Naive B cell (primary cell): ENCODE data around the gene BCL2L1. TPM values are rescaled to one million over a fixed set of nuclear protein-coding genes. Genes with fewer than 3 reads are reported as not detected.
"Not testable (repeated sequence)": the region's sequence is repeated elsewhere in the genome, so short reads cannot be mapped to it uniquely, and the experiment has no call there.

ENCODE experiments used
- ATAC-seq, 2 donors: fragments of 150-1000 bp; cut with Tn5 transposase; 2 replicates each; pipeline ENCODE4 v1.10.0; 2021; ENCODE audit warnings: low read depth in 2 of 2, mild to moderate bottlenecking in 2 of 2, moderate library complexity in 2 of 2
- DNase-seq: peaks from one replicate; pipeline ENCODE4 v3.0.0; 2022
- H3K27ac Mint-ChIP-seq, 6 donors: one replicate each; pipeline ENCODE4 v1.8.0; 2020 to 2022; ENCODE audit warnings: mild to moderate bottlenecking in 6 of 6, mixed read lengths in 6 of 6, moderate library complexity in 5 of 6, inconsistent platforms in 2 of 6
- H3K27me3 Mint-ChIP-seq, 3 donors: one replicate each; pipeline ENCODE4 v1.8.0; 2021 to 2022; ENCODE audit warnings: mixed read lengths in 3 of 3, mild to moderate bottlenecking in 1 of 3
- H3K36me3 Mint-ChIP-seq, 2 donors: one replicate each; pipeline ENCODE4 v1.8.0; 2020 to 2022; ENCODE audit warnings: mixed read lengths in 2 of 2, inconsistent platforms in 1 of 2, mild to moderate bottlenecking in 1 of 2
- H3K4me1 Mint-ChIP-seq, 3 donors: one replicate each; pipeline ENCODE4 v1.8.0; 2020 to 2022; ENCODE audit warnings: mixed read lengths in 3 of 3, inconsistent platforms in 1 of 3, mild to moderate bottlenecking in 1 of 3, moderate library complexity in 1 of 3
- H3K4me3 Mint-ChIP-seq, 8 donors: one replicate each; pipeline ENCODE4 v1.8.0; 2020 to 2022; ENCODE audit warnings: mild to moderate bottlenecking in 8 of 8, mixed read lengths in 8 of 8, moderate library complexity in 8 of 8, inconsistent platforms in 2 of 8
- H3K9me3 Mint-ChIP-seq, 7 donors: one replicate each; pipeline ENCODE4 v1.8.0; 2020 to 2022; ENCODE audit warnings: mixed read lengths in 7 of 7, mild to moderate bottlenecking in 5 of 7, inconsistent platforms in 2 of 7, moderate library complexity in 1 of 7
- polyA plus RNA-seq, 6 donors: library from polyadenylated mRNA; unstranded; fragments of 300-500 nt; fragmentation: Illumina TruSeq; gene quantifications; one replicate each; pipeline ENCODE4 v1.2.3, GENCODE V29; 2021; ENCODE audit warnings: low read depth in 6 of 6

BCL2L1 gene
- polyA plus RNA-seq, 6 donors from 2014 or later = 6.2 to 13.0 (median 8.9) TPM

DNA sequence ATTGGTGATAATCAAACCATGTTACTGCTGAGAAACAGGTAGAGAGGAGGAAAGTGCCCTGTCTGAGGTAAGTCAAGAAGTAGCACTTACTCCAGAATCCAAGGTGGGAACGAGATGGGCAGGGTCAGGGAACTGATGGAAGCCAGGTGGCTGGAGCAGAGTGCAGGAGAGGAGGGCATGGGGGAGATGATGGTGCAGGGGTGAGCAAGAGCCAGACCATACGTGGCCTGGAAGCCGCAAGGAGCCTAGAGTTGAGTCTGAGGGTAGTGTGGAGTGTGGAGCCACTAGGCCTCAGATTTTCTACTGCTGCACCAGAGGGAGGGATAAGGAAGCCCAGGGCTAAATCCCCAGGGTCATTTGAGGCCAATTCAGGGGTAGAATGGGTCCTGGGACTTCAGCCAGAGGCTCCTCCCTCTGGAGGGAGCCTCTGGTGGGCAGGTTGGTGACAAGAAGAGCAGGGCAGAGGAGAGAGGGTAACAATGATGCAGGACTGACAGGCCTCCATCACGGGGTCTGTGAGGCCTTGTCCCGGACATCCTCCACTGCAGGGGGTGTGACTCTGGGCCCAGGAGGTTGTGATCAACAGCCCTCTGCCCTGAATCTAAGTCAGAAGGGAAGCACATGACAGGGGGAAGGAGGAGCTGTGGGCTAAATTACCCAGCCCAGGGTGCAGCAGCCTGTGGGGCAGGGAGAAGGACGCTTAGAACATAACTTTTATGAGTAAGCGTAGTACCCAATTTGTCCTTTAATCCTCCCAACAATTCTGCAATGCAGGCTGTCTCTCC lies 56.2 kb downstream of the BCL2L1 start:
- H3K27me3 Mint-ChIP-seq = no peaks in the 10 kb centered on the region
- no peaks in the 10 kb centered on the region for H3K9me3 Mint-ChIP-seq
- ATAC-seq (peak; percentile 37 to 70), DNase-seq (peak; percentile 21)
- H3K27ac Mint-ChIP-seq = peak overlapping the region; percentile 82 to 96 (median 90)
- peaks cover 39 to 43% (median 39%) of the 10 kb centered on the region in 3 donors for H3K4me1 Mint-ChIP-seq
- no peaks in the 10 kb centered on the region for H3K36me3 Mint-ChIP-seq
- no peak overlapping the region for H3K4me3 Mint-ChIP-seq

DNA sequence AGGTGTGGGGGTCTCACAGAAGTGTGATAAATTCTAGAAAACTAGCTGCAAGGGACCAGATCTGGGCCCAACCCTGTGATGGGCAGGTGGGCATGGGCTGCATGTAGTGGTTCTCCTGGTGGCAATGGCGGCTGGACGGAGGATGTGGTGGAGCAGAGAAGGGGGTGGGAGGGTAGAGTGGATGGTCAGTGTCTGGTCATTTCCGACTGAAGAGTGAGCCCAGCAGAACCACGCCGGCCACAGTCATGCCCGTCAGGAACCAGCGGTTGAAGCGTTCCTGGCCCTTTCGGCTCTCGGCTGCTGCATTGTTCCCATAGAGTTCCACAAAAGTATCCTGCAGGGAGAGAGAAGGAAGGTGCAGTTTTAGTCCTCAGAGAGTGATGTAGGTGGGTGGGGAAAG lies 56.9 kb downstream of the BCL2L1 start:
- peaks cover 40 to 46% (median 41%) of the 10 kb centered on the region in 3 donors for H3K4me1 Mint-ChIP-seq

DNA sequence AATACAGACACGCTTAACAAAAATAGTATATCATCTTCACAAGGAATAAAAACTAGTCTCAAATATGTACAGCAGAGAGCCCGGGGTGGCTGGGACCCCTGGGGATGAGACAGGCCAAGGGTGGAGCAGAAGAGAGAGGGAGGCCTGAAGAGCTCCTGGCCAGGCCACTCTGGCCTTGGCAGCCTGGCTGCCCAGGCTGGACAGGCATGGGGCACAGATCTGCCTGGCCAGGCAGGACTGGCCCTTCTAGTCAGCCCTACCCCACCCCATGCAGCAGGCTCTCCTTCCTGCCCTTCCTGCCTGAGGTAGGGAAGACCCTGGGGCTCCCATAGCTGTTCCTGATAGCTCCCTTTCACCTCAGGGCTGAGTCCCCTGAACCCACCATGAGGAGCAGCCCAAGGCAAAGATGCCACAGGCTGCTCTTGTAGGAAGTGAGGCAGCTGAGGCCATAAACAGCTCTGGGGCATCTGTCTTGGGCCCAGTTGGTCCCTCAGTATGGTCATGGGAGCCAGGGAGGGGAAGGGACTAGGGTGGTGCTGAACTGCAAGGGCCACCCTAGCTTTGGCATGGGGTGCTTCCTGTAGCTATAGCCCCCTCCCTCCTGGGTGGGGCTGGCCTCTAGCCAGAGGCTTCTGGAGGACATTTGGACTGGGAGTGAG lies 57.8 kb downstream of the BCL2L1 start:
- DNase-seq = no peak
- H3K4me3 Mint-ChIP-seq = no peak overlapping the region
- H3K9me3 Mint-ChIP-seq = no peaks in the 10 kb centered on the region
- peak overlapping the region in 4 of 6 donors; percentile 27 to 93 (median 71) for H3K27ac Mint-ChIP-seq
- ATAC-seq = no peak
- no peaks in the 10 kb centered on the region for H3K27me3 Mint-ChIP-seq
- no peaks in the 10 kb centered on the region for H3K36me3 Mint-ChIP-seq
- peaks cover 41 to 44% (median 43%) of the 10 kb centered on the region in 3 donors for H3K4me1 Mint-ChIP-seq

More for the DNA sequence above, 56.9 kb downstream of the BCL2L1 start:
- no peak for ATAC-seq
- H3K27me3 Mint-ChIP-seq = no peaks in the 10 kb centered on the region
- no peaks in the 10 kb centered on the region for H3K36me3 Mint-ChIP-seq
- H3K27ac Mint-ChIP-seq = peak overlapping the region in 3 of 6 donors; percentile 20 to 93 (median 38)
- H3K9me3 Mint-ChIP-seq = no peaks in the 10 kb centered on the region
- peak overlapping the region in 1 of 8 donors; percentile 45 for H3K4me3 Mint-ChIP-seq
- no peak for DNase-seq

DNA sequence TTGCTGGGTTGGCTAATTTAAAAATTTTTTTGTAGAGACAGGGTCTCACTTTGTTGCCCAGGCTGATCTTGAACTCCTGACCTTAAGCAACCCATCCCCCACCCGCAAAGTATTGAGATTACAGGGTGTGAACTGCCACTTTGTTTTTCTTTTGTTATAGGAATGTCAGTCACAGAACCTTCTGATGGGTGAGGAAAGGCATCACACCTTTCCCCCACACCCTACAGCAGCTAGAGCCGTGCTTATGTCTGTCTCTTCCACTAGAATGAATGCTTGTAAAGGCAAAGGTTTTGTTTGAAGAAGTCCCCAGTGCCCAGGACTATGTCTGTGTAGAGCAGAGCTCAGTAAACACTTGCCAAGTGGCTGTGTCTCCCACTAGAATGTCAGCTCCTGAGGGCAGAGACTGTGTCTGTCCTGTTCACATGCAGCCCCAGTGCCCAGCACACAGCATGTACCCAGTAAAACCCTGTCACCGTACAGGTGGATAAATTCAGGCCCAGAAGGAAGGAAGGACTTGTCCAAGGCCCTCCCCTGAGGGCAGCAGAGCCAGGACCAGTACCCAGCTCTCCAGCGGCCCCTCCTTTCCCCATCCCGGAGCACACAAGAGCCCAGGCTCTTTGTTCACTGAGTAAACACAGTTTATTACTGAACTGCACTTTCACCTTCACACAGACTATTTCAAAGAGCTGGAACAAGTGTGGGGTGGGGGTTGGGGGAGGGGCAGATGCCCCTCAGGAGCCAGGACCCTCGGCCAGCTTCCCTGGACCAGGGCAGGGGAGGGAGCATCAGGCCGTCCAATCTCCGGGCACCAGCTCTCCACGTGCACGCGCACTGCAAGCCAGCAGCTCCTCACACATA lies 58.6 kb downstream of the BCL2L1 start:
- Mint-ChIP-seq H3K36me3 (no peaks in the 10 kb centered on the region), H3K27ac (peak overlapping the region in 3 of 6 donors; percentile 11 to 60 (median 59)), H3K27me3 (no peaks in the 10 kb centered on the region), H3K4me1 (peaks cover 40 to 41% (median 41%) of the 10 kb centered on the region in 3 donors), H3K9me3 (no peaks in the 10 kb centered on the region), H3K4me3 (no peak overlapping the region)
- DNase-seq = no peak
- no peak for ATAC-seq

DNA sequence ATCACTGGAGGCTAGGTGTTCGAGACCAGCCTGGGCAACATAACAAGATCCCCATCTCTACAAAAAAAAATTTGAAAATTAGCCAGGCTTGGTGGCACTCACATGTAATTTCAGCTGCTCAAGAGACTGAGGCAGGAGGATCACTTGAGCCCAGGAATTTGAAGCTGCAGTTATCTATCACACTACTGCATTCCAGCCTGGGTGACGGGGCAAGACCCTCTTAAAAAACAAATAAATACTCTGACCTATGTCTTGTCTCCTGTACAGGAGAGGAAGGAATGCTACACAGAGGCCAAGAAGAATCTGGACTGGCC lies 59.2 kb downstream of the BCL2L1 start:
- Mint-ChIP-seq H3K4me3 (no peak overlapping the region), H3K4me1 (peaks cover 40 to 41% (median 41%) of the 10 kb centered on the region in 3 donors), H3K36me3 (no peaks in the 10 kb centered on the region), H3K27ac (no peak overlapping the region), H3K27me3 (no peaks in the 10 kb centered on the region), H3K9me3 (no peaks in the 10 kb centered on the region)
- ATAC-seq = no peak
- no peak for DNase-seq

DNA sequence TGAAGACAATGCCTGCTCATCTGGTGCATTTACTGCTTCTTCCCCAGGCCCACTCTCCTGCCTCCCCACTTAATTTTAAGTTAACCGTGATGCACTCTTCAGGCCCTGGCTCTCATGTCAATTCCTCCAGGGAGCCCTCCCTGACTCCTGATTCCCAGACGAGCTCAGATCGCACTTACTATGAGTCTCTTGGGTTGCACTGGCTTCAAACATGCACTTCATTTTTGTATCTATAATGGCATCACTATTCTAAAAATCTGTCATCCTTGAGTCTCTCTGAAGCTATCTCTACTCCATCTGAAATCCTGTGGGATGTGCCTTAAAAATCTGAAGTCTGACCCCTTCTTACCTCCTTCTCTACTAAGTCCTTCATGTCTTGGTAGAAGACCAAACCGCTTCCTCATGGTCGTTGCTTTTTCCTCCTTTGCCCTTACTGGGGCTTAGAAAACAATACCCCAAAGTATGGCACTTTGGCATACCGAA lies 60.3 kb downstream of the BCL2L1 start:
- H3K36me3 Mint-ChIP-seq = no peaks in the 10 kb centered on the region
- H3K27ac Mint-ChIP-seq = peak overlapping the region; percentile 34 to 84 (median 52)
- H3K4me1 Mint-ChIP-seq = peaks cover 31 to 33% (median 31%) of the 10 kb centered on the region in 3 donors
- ATAC-seq = no peak
- no peaks in the 10 kb centered on the region for H3K9me3 Mint-ChIP-seq
- no peaks in the 10 kb centered on the region for H3K27me3 Mint-ChIP-seq
- peak overlapping the region; percentile 54 to 91 (median 80) for H3K4me3 Mint-ChIP-seq
- no peak for DNase-seq

DNA sequence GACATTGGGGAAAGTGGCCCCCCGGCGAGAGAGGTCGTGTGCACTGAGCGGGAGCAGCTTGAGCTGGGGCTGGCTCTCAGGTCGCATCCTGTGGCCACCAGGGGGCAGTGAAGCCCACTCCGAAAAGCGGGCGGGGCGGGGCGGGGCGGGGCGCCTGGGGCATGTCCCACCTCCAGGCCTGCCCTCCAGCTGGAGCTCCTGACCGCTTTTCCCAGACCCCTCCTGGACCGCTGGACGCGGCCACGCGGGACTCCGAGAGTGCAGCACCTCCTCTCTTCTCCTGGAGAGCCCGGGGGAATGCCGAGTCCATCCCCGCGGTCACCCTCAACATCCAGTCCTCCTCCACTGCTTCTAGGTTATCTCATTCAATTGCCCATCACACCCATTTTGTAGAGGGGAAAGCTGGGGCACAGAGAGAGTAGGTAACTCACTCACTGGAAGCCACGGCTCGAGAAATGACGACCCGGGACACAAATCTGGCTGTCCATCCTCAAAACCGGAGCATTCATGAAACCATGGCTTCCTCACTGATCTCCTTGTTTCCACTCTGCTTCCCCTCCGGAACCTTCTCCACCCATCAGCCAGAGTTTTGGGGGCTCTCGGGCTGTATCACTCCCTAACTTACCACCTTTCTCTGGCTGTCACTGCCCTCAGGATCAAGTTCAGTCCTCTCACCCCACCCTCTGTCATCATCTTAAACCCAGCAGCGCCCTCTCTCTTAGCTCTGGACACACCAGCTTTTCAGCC lies 60.9 kb downstream of the BCL2L1 start:
- no peaks in the 10 kb centered on the region for H3K36me3 Mint-ChIP-seq
- peak; percentile 90 to 91 for ATAC-seq
- H3K27ac Mint-ChIP-seq = peak overlapping the region; percentile 34 to 91 (median 78)
- no peaks in the 10 kb centered on the region for H3K27me3 Mint-ChIP-seq
- H3K9me3 Mint-ChIP-seq = no peaks in the 10 kb centered on the region
- DNase-seq = peak; percentile 68
- H3K4me1 Mint-ChIP-seq = peaks cover 25 to 27% (median 25%) of the 10 kb centered on the region in 3 donors
- peak overlapping the region; percentile 54 to 91 (median 80) for H3K4me3 Mint-ChIP-seq

DNA sequence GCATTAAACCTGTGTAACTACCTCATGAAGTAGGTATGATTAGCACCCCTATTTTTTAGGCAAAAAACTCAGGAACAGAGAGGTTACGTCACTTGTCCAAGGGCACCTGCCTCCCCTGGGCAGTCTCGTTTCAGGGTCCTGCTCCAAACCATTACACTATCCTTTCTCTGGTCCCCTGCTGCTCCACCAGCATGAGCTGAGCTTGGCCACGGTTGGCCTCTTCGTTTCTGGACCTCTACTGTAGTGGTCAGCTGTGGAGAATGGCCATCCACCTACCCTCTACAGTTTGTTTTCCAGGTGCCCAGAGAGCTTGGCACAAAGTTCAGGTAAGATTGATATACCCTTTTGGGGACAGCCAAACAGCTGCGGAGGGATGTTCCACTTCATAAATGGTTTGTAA lies 68.1 kb downstream of the BCL2L1 start:
- DNase-seq (no peak), ATAC-seq (no peak)
- H3K4me1 Mint-ChIP-seq = peaks cover 0 to 19% (median 13%) of the 10 kb centered on the region in 3 donors
- no peak overlapping the region for H3K27ac Mint-ChIP-seq
- no peak overlapping the region for H3K4me3 Mint-ChIP-seq
- H3K9me3 Mint-ChIP-seq = no peaks in the 10 kb centered on the region
- H3K36me3 Mint-ChIP-seq = no peaks in the 10 kb centered on the region
- no peaks in the 10 kb centered on the region for H3K27me3 Mint-ChIP-seq

DNA sequence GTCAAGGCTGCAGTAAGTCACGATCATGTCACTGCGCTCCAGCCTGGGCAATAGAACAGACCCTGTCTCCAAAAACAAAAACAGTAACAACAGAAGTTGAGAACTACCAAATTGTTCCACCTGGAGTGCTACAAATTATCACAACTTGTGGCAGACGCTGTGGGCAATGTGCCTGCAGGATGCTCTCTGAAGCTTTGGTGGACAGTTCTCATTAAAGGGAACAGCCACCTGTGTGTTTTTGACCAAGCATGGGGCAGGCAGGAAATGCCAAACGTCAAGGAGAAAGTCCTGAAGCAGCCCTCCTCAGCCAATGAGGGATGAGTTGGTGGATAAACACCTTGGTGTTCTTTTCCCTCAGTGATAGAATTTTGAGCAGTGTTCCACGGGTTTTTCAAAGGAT lies 69.1 kb downstream of the BCL2L1 start:
- H3K27ac Mint-ChIP-seq = no peak overlapping the region
- ATAC-seq = no peak
- DNase-seq = no peak
- H3K4me1 Mint-ChIP-seq = peaks cover 0 to 22% (median 13%) of the 10 kb centered on the region in 3 donors
- no peaks in the 10 kb centered on the region for H3K36me3 Mint-ChIP-seq
- H3K9me3 Mint-ChIP-seq = no peaks in the 10 kb centered on the region
- H3K27me3 Mint-ChIP-seq = no peaks in the 10 kb centered on the region
- H3K4me3 Mint-ChIP-seq = no peak overlapping the region

DNA sequence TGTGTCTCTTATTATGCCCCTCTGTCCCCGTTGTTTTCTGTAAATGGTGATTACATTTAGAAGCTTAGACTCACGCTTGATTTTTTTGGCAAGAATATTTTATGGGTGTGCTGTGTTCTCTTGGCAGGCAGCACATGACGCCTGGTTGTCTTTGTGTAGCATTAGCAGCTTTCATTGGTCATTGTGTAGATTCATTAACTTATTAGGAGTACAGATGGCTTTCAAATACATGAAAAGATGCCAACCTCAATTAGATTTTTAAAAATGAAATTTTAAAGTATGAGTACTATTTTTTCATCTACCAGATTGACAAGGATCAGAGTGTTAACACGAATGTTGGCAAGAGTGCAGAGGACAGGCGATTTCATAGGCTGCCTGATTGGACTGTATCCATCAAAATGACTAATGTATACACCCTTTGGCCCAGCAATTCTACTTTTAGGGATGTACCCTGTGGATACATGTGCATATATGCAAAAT lies 69.7 kb downstream of the BCL2L1 start:
- Mint-ChIP-seq H3K36me3 (no peaks in the 10 kb centered on the region), H3K4me3 (no peak overlapping the region), H3K4me1 (peaks cover 0 to 22% (median 13%) of the 10 kb centered on the region in 3 donors), H3K27me3 (no peaks in the 10 kb centered on the region), H3K27ac (peak overlapping the region in 1 of 6 donors; percentile 42), H3K9me3 (no peaks in the 10 kb centered on the region)
- ATAC-seq (no peak), DNase-seq (no peak)

DNA sequence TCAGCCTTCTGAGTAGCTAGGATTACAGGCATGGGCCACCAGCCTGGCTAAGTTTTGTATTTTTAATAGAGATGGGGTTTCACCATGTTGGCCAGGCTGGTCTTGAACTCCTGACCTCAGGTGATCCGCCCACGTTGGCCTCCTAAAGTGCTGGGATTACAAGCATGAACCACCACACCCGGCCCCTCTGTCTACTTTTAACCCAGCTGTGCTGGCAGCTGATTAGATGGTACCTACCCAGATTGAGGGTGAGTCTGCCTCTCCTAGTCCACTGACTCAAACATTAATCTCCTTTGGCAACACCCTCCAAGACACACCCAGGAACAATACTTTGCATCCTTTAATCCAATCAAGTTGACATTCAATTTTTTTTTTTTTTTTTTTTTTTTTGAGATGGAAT lies 74.6 kb downstream of the BCL2L1 start:
- Mint-ChIP-seq H3K4me3 (peak overlapping the region in 1 of 8 donors; percentile 3), H3K4me1 (peaks cover 0 to 22% (median 14%) of the 10 kb centered on the region in 3 donors), H3K27ac (peak overlapping the region in 1 of 6 donors; percentile 38)
- not testable (repeated sequence) for DNase-seq, H3K9me3 Mint-ChIP-seq, ATAC-seq, H3K27me3 Mint-ChIP-seq, H3K36me3 Mint-ChIP-seq

DNA sequence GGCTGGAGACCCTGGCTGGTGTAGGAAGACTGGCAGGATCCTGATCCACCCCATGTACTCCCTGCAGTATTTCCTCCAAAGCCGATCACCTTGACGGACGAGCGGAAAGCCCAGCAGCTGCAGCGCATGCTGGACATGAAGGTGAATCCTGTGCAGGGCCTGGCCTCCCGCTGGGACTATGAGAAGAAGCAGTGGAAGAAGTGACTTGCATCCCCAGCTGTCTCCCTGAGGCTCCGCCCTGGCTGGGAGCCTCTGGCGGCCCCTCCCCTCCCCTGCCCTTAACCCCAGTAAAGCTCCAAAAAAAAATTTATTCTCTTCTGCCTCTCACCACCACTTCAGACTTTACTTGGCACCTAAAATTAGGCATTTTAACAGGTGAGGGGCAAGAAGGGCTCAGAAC lies 78.0 kb downstream of the BCL2L1 start:
- Mint-ChIP-seq H3K27ac (no peak overlapping the region), H3K9me3 (no peaks in the 10 kb centered on the region), H3K4me3 (no peak overlapping the region), H3K4me1 (peaks cover 0 to 7% (median 3%) of the 10 kb centered on the region in 3 donors), H3K36me3 (no peaks in the 10 kb centered on the region), H3K27me3 (peaks cover 0 to 14% (median 8%) of the 10 kb centered on the region in 3 donors)
- ATAC-seq (no peak), DNase-seq (no peak)
